Activated B cell treated with CpG ODN at 0.5 μM for 24 hours (primary cell): ENCODE results near the gene MYO1H. TPM values are rescaled to one million over a fixed set of nuclear protein-coding genes. Genes with fewer than 3 reads are reported as not detected.

Experiments used
- ATAC-seq: fragments of 200-7000 bp; cut with Tn5 transposase; one replicate; pipeline ENCODE4 v1.10.0; 2021; ENCODE audit warnings: low read depth, mild to moderate bottlenecking, moderate library complexity
- CTCF ChIA-PET: fragments of 350-600 bp; sonication (Branson Sonifier 250); formaldehyde crosslinking; loops from one replicate; lab custom pipeline; 2021; ENCODE audit warnings: antibody characterized with exemption; lab: Charles Lee
- POLR2A ChIA-PET: fragments of 350-600 bp; sonication (Branson Sonifier 250); formaldehyde crosslinking; loops from one replicate; lab custom pipeline; 2021; ENCODE audit warnings: antibody characterized with exemption; lab: Charles Lee
- DNase-seq: peaks from one replicate; pipeline ENCODE4 v3.0.0; 2022
- H3K27ac Mint-ChIP-seq: one replicate; pipeline ENCODE4 v1.8.0; 2020; ENCODE audit warnings: mixed read lengths
- H3K27me3 Mint-ChIP-seq: one replicate; pipeline ENCODE4 v1.8.0; 2021; ENCODE audit warnings: mixed read lengths
- H3K36me3 Mint-ChIP-seq: one replicate; pipeline ENCODE4 v1.8.0; 2021; ENCODE audit warnings: low read depth, mixed read lengths
- H3K4me1 Mint-ChIP-seq: one replicate; pipeline ENCODE4 v1.8.0; 2021; ENCODE audit warnings: mixed read lengths
- H3K4me3 Mint-ChIP-seq: one replicate; pipeline ENCODE4 v1.8.0; 2020; ENCODE audit warnings: mild to moderate bottlenecking, mixed read lengths
- H3K9me3 Mint-ChIP-seq: one replicate; pipeline ENCODE4 v1.8.0; 2020; ENCODE audit warnings: mixed read lengths
- CTCF ChIP-seq: fragments of 200-600 bp; IDR thresholded peaks from one replicate; pipeline ENCODE4 v1.8.0; 2022; ENCODE audit warnings: antibody characterized with exemption, mild to moderate bottlenecking
- intact Hi-C: fragments of 100-400 bp; cut with micrococcal nuclease; formaldehyde crosslinking; loops from one replicate; pipeline ENCODE4 v1.15.1; 2024
- total RNA-seq: library from RNA; stranded (reverse); gene quantifications from 2 replicates; pipeline ENCODE4 v1.2.3, GENCODE V29; 2022

MYO1H gene
- total RNA-seq, 1 donor from 2014 or later: not detected

GRCh38 chr12:109485201-109485600, 137.5 kb downstream of the MYO1H start:
- H3K27ac Mint-ChIP-seq: no peak overlapping the region

GRCh38 chr12:109487181-109488050, 139.7 kb downstream of the MYO1H start:
- Mint-ChIP-seq H3K9me3 (no peaks in the 10 kb centered on the region), H3K27ac (no peak overlapping the region), H3K36me3 (peaks cover 90% of the 10 kb centered on the region), H3K4me1 (no peaks in the 10 kb centered on the region), H3K4me3 (no peak overlapping the region), H3K27me3 (no peaks in the 10 kb centered on the region)
- no peak for ATAC-seq
- no peak for TF ChIP-seq CTCF
- no peak for DNase-seq
- ChIA-PET POLR2A (no interaction called here), CTCF (no interaction called here)
- intact Hi-C loops: no loop called here

More at GRCh38 chr12:109485201-109485600, 137.5 kb downstream of the MYO1H start:
- ATAC-seq (no peak), DNase-seq (no peak)
- H3K9me3 Mint-ChIP-seq: no peaks in the 10 kb centered on the region
- H3K4me3 Mint-ChIP-seq: no peak overlapping the region
- H3K36me3 Mint-ChIP-seq: peaks cover 74% of the 10 kb centered on the region
- intact Hi-C loops: no loop called here
- no peak for TF ChIP-seq CTCF
- H3K4me1 Mint-ChIP-seq: no peaks in the 10 kb centered on the region
- POLR2A ChIA-PET: no interaction called here
- no peaks in the 10 kb centered on the region for H3K27me3 Mint-ChIP-seq
- CTCF ChIA-PET: interaction anchor here (0.6 kb wide), 1 partner anchor 30 kb away, joined by 4 read pairs; no protein-coding TSS in a partner anchor

- Mint-ChIP-seq H3K9me3 (no peaks in the 10 kb centered on the region), H3K27ac (no peak overlapping the region), H3K27me3 (no peaks in the 10 kb centered on the region), H3K36me3 (peaks cover 90% of the 10 kb centered on the region), H3K4me1 (no peaks in the 10 kb centered on the region), H3K4me3 (no peak overlapping the region)
- DNase-seq (no peak), ATAC-seq (no peak)
- TF ChIP-seq CTCF: no peak
- ChIA-PET CTCF (no interaction called here), POLR2A (no interaction called here)
- intact Hi-C loops: no loop called here
Measured at GRCh38 chr12:109488051-109488665, 140.5 kb downstream of the MYO1H start.

GRCh38 chr12:109489016-109489954, 141.6 kb downstream of the MYO1H start:
- peaks cover 86% of the 10 kb centered on the region for H3K36me3 Mint-ChIP-seq
- CTCF ChIA-PET: no interaction called here
- DNase-seq (no peak), ATAC-seq (no peak)
- H3K4me1 Mint-ChIP-seq: no peaks in the 10 kb centered on the region
- no peak overlapping the region for H3K4me3 Mint-ChIP-seq
- H3K9me3 Mint-ChIP-seq: no peaks in the 10 kb centered on the region
- H3K27me3 Mint-ChIP-seq: no peaks in the 10 kb centered on the region
- intact Hi-C loops: no loop called here
- no peak overlapping the region for H3K27ac Mint-ChIP-seq
- POLR2A ChIA-PET: no interaction called here
- no peak for TF ChIP-seq CTCF
